Measurements from ENCODE around the gene RPTOR.

The RPTOR gene

GRCh38 chr17:80924111-80924806, 379.6 kb downstream of the RPTOR start:
- peaks cover 6% of the 10 kb centered on the region; the same call in 1 of the 2 replicates for H3K36me3 ChIP-seq (ENCODE audit: insufficient read depth, low read length)
- H3K27ac ChIP-seq (ENCODE audit: low read depth, low read length): no peak overlapping the region
- no peak overlapping the region for H3K4me3 ChIP-seq (ENCODE audit: low read length)
- H3K9me3 ChIP-seq (ENCODE audit: insufficient read depth, low read depth, low read length): no peaks in the 10 kb centered on the region
- no peak overlapping the region for H3K9ac ChIP-seq (ENCODE audit: low read depth, low read length)
- 97% methylated on average over 23 of the region's 23 CpGs for WGBS
- peaks cover 25% of the 10 kb centered on the region for H3K27me3 ChIP-seq (ENCODE audit: insufficient read depth, low read length)
- H3K4me1 ChIP-seq (ENCODE audit: insufficient read depth, low read length): peaks cover 16% of the 10 kb centered on the region; the same call in 1 of the 2 replicates

- Histone ChIP-seq H3K27ac (ENCODE audit: low read depth, low read length) (no peak overlapping the region), H3K4me3 (ENCODE audit: low read length) (no peak overlapping the region), H3K9me3 (ENCODE audit: insufficient read depth, low read depth, low read length) (no peaks in the 10 kb centered on the region), H3K36me3 (ENCODE audit: insufficient read depth, low read length) (peaks cover 6% of the 10 kb centered on the region; the same call in 1 of the 2 replicates), H3K4me1 (ENCODE audit: insufficient read depth, low read length) (peaks cover 16% of the 10 kb centered on the region; the same call in 1 of the 2 replicates), H3K27me3 (ENCODE audit: insufficient read depth, low read length) (peaks cover 33% of the 10 kb centered on the region), H3K9ac (ENCODE audit: low read depth, low read length) (no peak overlapping the region)
- WGBS: 95% methylated on average over 38 of the region's 38 CpGs
These were observed 380.4 kb downstream of the RPTOR start for GRCh38 chr17:80924807-80925610.

GRCh38 chr17:80925688-80926335, 381.2 kb downstream of the RPTOR start:
- Histone ChIP-seq H3K27me3 (ENCODE audit: insufficient read depth, low read length) (peaks cover 41% of the 10 kb centered on the region), H3K36me3 (ENCODE audit: insufficient read depth, low read length) (peaks cover 6% of the 10 kb centered on the region; the same call in 1 of the 2 replicates), H3K4me3 (ENCODE audit: low read length) (no peak overlapping the region), H3K9ac (ENCODE audit: low read depth, low read length) (no peak overlapping the region), H3K9me3 (ENCODE audit: insufficient read depth, low read depth, low read length) (no peaks in the 10 kb centered on the region), H3K27ac (ENCODE audit: low read depth, low read length) (no peak overlapping the region), H3K4me1 (ENCODE audit: insufficient read depth, low read length) (peaks cover 16% of the 10 kb centered on the region; the same call in 1 of the 2 replicates)
- 91% methylated on average over 18 of the region's 18 CpGs for WGBS

- H3K4me1 ChIP-seq (ENCODE audit: insufficient read depth, low read length): peaks cover 23% of the 10 kb centered on the region; the same call in 1 of the 2 replicates
- no peak overlapping the region for H3K4me3 ChIP-seq (ENCODE audit: low read length)
- 45% methylated on average over 15 of the region's 15 CpGs for WGBS
- H3K27ac ChIP-seq (ENCODE audit: low read depth, low read length): no peak overlapping the region
- peaks cover 6% of the 10 kb centered on the region; the same call in 1 of the 2 replicates for H3K36me3 ChIP-seq (ENCODE audit: insufficient read depth, low read length)
- H3K9me3 ChIP-seq (ENCODE audit: insufficient read depth, low read depth, low read length): no peaks in the 10 kb centered on the region
- no peak overlapping the region for H3K9ac ChIP-seq (ENCODE audit: low read depth, low read length)
- peaks cover 46% of the 10 kb centered on the region for H3K27me3 ChIP-seq (ENCODE audit: insufficient read depth, low read length)
These were observed 382.1 kb downstream of the RPTOR start for GRCh38 chr17:80926591-80927250.

DNA sequence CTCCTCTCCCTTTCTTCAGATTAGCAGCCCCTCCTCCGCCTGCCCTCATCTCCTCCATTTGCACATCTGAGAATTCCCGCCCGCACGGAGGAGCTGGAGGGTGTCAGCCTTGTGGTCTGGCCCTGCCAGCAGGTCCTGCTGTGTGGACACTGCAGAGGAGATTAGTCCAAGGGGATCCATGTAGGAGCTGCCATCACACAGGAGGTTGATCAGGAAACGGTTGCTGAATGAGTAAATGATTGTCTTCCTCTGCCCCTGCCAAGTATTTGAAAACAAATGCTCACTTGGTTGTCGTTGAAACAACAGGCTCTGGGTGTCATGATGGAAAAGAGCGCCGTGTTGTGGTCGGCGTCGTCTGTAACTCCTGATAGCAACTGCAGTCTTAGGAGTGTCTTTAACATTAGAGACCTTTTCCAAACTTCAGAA, 383.2 kb downstream of the RPTOR start:
- Histone ChIP-seq H3K4me1 (ENCODE audit: insufficient read depth, low read length) (peaks cover 31% of the 10 kb centered on the region; the same call in 1 of the 2 replicates), H3K4me3 (ENCODE audit: low read length) (no peak overlapping the region), H3K36me3 (ENCODE audit: insufficient read depth, low read length) (peaks cover 6% of the 10 kb centered on the region; the same call in 1 of the 2 replicates), H3K9ac (ENCODE audit: low read depth, low read length) (no peak overlapping the region), H3K9me3 (ENCODE audit: insufficient read depth, low read depth, low read length) (no peaks in the 10 kb centered on the region), H3K27me3 (ENCODE audit: insufficient read depth, low read length) (peaks cover 46% of the 10 kb centered on the region), H3K27ac (ENCODE audit: low read depth, low read length) (no peak overlapping the region)
- WGBS: 15% methylated on average over 11 of the region's 11 CpGs

GRCh38 chr17:80929449-80929848, 384.8 kb downstream of the RPTOR start:
- Histone ChIP-seq H3K27me3 (ENCODE audit: insufficient read depth, low read length) (peaks cover 50% of the 10 kb centered on the region), H3K36me3 (ENCODE audit: insufficient read depth, low read length) (peaks cover 6% of the 10 kb centered on the region; the same call in 1 of the 2 replicates), H3K4me3 (ENCODE audit: low read length) (no peak overlapping the region), H3K27ac (ENCODE audit: low read depth, low read length) (no peak overlapping the region), H3K4me1 (ENCODE audit: insufficient read depth, low read length) (peaks cover 31% of the 10 kb centered on the region; the same call in 1 of the 2 replicates), H3K9ac (ENCODE audit: low read depth, low read length) (no peak overlapping the region), H3K9me3 (ENCODE audit: insufficient read depth, low read depth, low read length) (no peaks in the 10 kb centered on the region)
- WGBS: 96% methylated on average over 13 of the region's 13 CpGs

DNA sequence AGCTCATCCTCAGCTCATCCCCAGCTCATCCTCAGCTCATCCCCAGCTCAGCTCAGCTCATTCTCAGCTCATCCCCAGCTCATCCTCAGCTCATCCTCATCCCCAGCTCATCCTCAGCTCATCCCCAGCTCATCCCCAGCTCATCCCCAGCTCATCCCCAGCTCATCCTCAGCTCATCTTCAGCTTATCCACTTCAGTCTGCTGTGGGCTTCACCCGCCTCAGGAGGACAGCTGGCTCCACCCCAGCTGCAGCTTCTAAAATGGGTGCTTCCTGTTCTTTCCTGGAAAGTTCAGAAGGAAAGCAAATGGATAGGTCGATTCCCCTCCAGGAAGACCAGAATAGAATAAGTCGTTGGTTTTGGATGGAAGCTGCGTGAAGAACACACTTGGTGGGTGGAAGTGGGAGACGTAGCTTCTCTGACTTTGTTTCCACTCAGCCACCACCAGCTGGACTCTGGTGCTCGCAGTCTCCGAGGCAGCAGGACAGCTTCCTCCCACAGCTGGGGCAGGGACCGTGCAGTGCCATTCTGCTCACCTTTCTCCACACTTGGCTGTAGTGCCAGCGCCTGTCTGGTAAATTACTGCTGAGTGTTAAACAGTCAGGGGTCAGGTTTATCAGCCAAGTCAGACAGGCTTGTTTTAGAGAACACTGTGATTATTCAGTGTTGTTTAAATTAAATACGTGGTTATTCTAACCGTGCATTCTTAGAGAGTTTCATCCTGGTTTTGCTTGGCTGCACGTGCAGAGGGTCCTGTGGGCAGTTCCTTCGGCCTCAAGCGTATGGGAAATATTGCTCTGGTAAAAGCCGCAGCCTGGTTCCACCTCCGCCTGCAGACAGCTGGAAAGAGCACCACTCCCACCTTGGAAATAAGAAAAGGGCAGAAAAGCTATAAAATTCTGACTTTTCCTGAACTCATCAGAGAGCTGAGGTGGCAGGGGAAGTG, 386.0 kb downstream of the RPTOR start:
- H3K4me1 ChIP-seq (ENCODE audit: insufficient read depth, low read length): peaks cover 31% of the 10 kb centered on the region; the same call in 1 of the 2 replicates
- no peak overlapping the region for H3K9ac ChIP-seq (ENCODE audit: low read depth, low read length)
- H3K27ac ChIP-seq (ENCODE audit: low read depth, low read length): no peak overlapping the region
- H3K4me3 ChIP-seq (ENCODE audit: low read length): no peak overlapping the region
- H3K36me3 ChIP-seq (ENCODE audit: insufficient read depth, low read length): peaks cover 3% of the 10 kb centered on the region; the same call in 1 of the 2 replicates
- WGBS: 91% methylated on average over 16 of the region's 16 CpGs
- H3K9me3 ChIP-seq (ENCODE audit: insufficient read depth, low read depth, low read length): no peaks in the 10 kb centered on the region
- H3K27me3 ChIP-seq (ENCODE audit: insufficient read depth, low read length): peaks cover 50% of the 10 kb centered on the region

GRCh38 chr17:80931421-80932265, 387.0 kb downstream of the RPTOR start:
- WGBS: 57% methylated on average over 12 of the region's 13 CpGs
- Histone ChIP-seq H3K4me3 (ENCODE audit: low read length) (no peak overlapping the region), H3K36me3 (ENCODE audit: insufficient read depth, low read length) (no peaks in the 10 kb centered on the region)

DNA sequence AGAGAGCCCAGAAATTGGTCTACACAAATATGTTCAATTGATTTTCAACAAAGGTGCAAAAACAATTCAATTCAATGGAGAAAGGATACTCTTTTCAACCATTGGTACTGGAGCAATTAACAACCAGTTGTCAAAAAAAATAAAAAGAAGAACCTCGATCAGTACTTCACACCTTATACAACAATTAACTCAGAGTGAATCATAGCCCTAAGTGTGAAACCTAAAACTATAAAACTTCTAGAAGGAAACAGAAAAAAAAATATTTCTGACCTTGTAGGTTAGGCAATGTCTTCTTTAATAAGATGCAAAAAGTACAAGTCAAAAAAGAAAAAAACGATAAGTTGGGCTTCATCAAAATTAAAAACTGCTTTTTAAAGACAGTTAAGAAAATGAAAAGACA, 390.9 kb downstream of the RPTOR start:
- H3K4me1 ChIP-seq (ENCODE audit: insufficient read depth, low read length): peaks cover 15% of the 10 kb centered on the region; the same call in 1 of the 2 replicates
- no peak overlapping the region for H3K9ac ChIP-seq (ENCODE audit: low read depth, low read length)
- H3K27ac ChIP-seq (ENCODE audit: low read depth, low read length): no peak overlapping the region
- peaks cover 12% of the 10 kb centered on the region for H3K27me3 ChIP-seq (ENCODE audit: insufficient read depth, low read length)
- 92% methylated on average over 2 of the region's 2 CpGs for WGBS
- H3K36me3 ChIP-seq (ENCODE audit: insufficient read depth, low read length): no peaks in the 10 kb centered on the region
- H3K9me3 ChIP-seq (ENCODE audit: insufficient read depth, low read depth, low read length): no peaks in the 10 kb centered on the region
- no peak overlapping the region for H3K4me3 ChIP-seq (ENCODE audit: low read length)

More at GRCh38 chr17:80931421-80932265, 387.0 kb downstream of the RPTOR start:
- no peak overlapping the region for H3K9ac ChIP-seq (ENCODE audit: low read depth, low read length)
- H3K9me3 ChIP-seq (ENCODE audit: insufficient read depth, low read depth, low read length): no peaks in the 10 kb centered on the region
- no peak overlapping the region for H3K27ac ChIP-seq (ENCODE audit: low read depth, low read length)
- peaks cover 48% of the 10 kb centered on the region for H3K27me3 ChIP-seq (ENCODE audit: insufficient read depth, low read length)
- H3K4me1 ChIP-seq (ENCODE audit: insufficient read depth, low read length): peaks cover 24% of the 10 kb centered on the region; the same call in 1 of the 2 replicates
